AG09309 (cell line): ENCODE results near the gene OVOL3.
"Not testable (repeated sequence)": the region's sequence is repeated elsewhere in the genome, so short reads cannot be mapped to it uniquely, and the experiment has no call there.

ENCODE experiments used
- DNase-seq: peaks from one replicate; pipeline ENCODE4 v3.0.0-alpha.2; 2010; ENCODE audit warnings: low read depth
- H3K4me3 ChIP-seq: 2 replicates; pipeline ENCODE4 v1.5.1; 2011; ENCODE audit warnings: mild to moderate bottlenecking, low read depth, low read length, moderate library complexity; ENCODE audit not compliant: control insufficient read depth
- CTCF ChIP-seq: IDR thresholded peaks from 2 replicates; pipeline ENCODE4 v1.5.1; 2011; ENCODE audit warnings: mild to moderate bottlenecking, low read depth, low read length, inconsistent platforms; ENCODE audit not compliant: insufficient read depth, control insufficient read depth; ENCODE audit errors: missing control alignments

OVOL3 gene

GRCh38 chr19:36110487-36111199 is at the start of gene OVOL3:
Gene OVOL3, plus strand, starts transcription at chr19:36111143. Its CDS starts 60 bp downstream, at chr19:36111203.
- no peak for DNase-seq
- no peak within 1 kb of the TSS for H3K4me3 ChIP-seq
- no peak for TF ChIP-seq CTCF

- no peak for TF ChIP-seq CTCF
- no peak overlapping the region for H3K4me3 ChIP-seq
- no peak for DNase-seq
Observed at GRCh38 chr19:36061367-36061766, 49.6 kb upstream of the OVOL3 start.

DNA sequence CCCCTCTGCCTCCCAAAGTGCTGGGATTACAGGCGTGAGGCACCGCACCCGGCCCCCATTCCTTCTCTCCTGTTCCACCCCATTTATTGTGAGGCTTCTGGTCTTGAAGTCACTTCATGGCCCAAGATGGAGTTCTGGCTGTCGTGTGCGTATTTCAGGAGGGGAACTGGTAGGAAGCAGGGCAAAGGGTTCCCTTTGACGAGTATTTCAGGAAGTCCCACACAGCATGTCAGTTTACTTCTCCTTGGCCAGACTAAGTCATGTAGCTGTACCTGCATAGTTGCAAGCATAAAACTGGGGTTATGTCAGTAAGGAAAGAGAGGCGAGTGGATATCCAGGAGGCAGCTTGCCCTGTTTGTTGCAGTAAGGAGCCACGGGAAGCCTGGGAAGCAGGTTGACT is 46.1 kb upstream of the OVOL3 start:
- no peak for DNase-seq
- no peak overlapping the region for H3K4me3 ChIP-seq
- TF ChIP-seq CTCF, result no peak

- no peak overlapping the region for H3K4me3 ChIP-seq
- no peak for TF ChIP-seq CTCF
- no peak for DNase-seq
Observed at GRCh38 chr19:36067681-36068080, 43.3 kb upstream of the OVOL3 start.

GRCh38 chr19:36068810-36069499 is 42.0 kb upstream of the OVOL3 start:
- DNase-seq, H3K4me3 ChIP-seq: not testable (repeated sequence)

GRCh38 chr19:36072081-36072480 is 38.9 kb upstream of the OVOL3 start:
- no peak for DNase-seq
- no peak for TF ChIP-seq CTCF
- no peak overlapping the region for H3K4me3 ChIP-seq

GRCh38 chr19:36073121-36073876 is 37.6 kb upstream of the OVOL3 start:
- H3K4me3 ChIP-seq, result no peak overlapping the region
- no peak for TF ChIP-seq CTCF
- no peak for DNase-seq
